Brain microvascular endothelial cell (primary cell): Measurements from ENCODE around the gene TRH.

Experiments used
- DNase-seq: peaks from one replicate; pipeline ENCODE4 v3.0.0-alpha.2; 2020
- H3K27ac ChIP-seq: fragments of 250-450 bp; sonication (Bioruptor Pico); 2 replicates; pipeline ENCODE4 v1.5.1; 2020; ENCODE audit warnings: mild to moderate bottlenecking, moderate library complexity
- H3K27me3 ChIP-seq: fragments of 250-450 bp; sonication (Bioruptor Pico); replicated peaks from 2 replicates; pipeline ENCODE4 v1.5.1; 2020; ENCODE audit warnings: mild to moderate bottlenecking
- H3K36me3 ChIP-seq: fragments of 250-450 bp; sonication (Bioruptor Pico); replicated peaks from 2 replicates; pipeline ENCODE4 v1.5.1; 2020; ENCODE audit warnings: mild to moderate bottlenecking
- H3K4me3 ChIP-seq: 2 replicates; pipeline ENCODE4 v1.5.1; 2011; ENCODE audit warnings: low read depth, mild to moderate bottlenecking, control low read depth, low read length, moderate library complexity
- CTCF ChIP-seq: IDR thresholded peaks from 2 replicates; pipeline ENCODE4 v1.5.1; 2011; ENCODE audit warnings: low read depth, mild to moderate bottlenecking, moderate library complexity, low read length, control low read depth, inconsistent platforms; ENCODE audit errors: missing control alignments
- in situ Hi-C: cut with HindIII; loops from 2 replicates; pipeline ENCODE4 v1.10.0; 2017; ENCODE audit warnings: low sequenced_read_pairs, low pct_ligation_motif_present

Gene TRH

GRCh38 chr3:129967761-129968160 is 6.8 kb upstream of the TRH start:
- Histone ChIP-seq H3K36me3 (no peaks in the 10 kb centered on the region), H3K27me3 (peaks cover 9% of the 10 kb centered on the region), H3K27ac (no peak overlapping the region), H3K4me3 (no peak overlapping the region)
- TF ChIP-seq CTCF = no peak
- in situ Hi-C loops = no loop called here
- no peak for DNase-seq

- in situ Hi-C loops = no loop called here
- Histone ChIP-seq H3K27ac (no peak overlapping the region), H3K4me3 (no peak overlapping the region), H3K36me3 (no peaks in the 10 kb centered on the region), H3K27me3 (peaks cover 41% of the 10 kb centered on the region)
- no peak for TF ChIP-seq CTCF
- no peak for DNase-seq
Measured at GRCh38 chr3:129971351-129972052, 3.0 kb upstream of the TRH start.

- TF ChIP-seq CTCF = no peak
- H3K36me3 ChIP-seq = no peaks in the 10 kb centered on the region
- in situ Hi-C loops = no loop called here
- no peak overlapping the region for H3K27ac ChIP-seq
- no peak overlapping the region for H3K4me3 ChIP-seq
- H3K27me3 ChIP-seq = peaks cover 46% of the 10 kb centered on the region
- DNase-seq = no peak
Measured at GRCh38 chr3:129972301-129972700, 2.2 kb upstream of the TRH start.

GRCh38 chr3:129973853-129974563 is 512 bp upstream of the TRH start:
- in situ Hi-C loops = no loop called here
- Histone ChIP-seq H3K27me3 (peaks cover 44% of the 10 kb centered on the region), H3K36me3 (no peaks in the 10 kb centered on the region), H3K4me3 (no peak overlapping the region), H3K27ac (no peak overlapping the region)
- no peak for DNase-seq
- TF ChIP-seq CTCF = no peak

- H3K4me3 ChIP-seq = no peak overlapping the region
- H3K36me3 ChIP-seq = no peaks in the 10 kb centered on the region
- in situ Hi-C loops = no loop called here
- H3K27ac ChIP-seq = no peak overlapping the region
- no peak for DNase-seq
- no peak for TF ChIP-seq CTCF
- peaks cover 44% of the 10 kb centered on the region for H3K27me3 ChIP-seq
Measured at GRCh38 chr3:129974833-129975704, 549 bp downstream of the TRH start.
